Measurements from ENCODE around the gene TGFA. TPM values are rescaled to one million over a fixed set of nuclear protein-coding genes. Genes with fewer than 3 reads are reported as not detected.

Gene TGFA
- 9.1 TPM for total RNA-seq
- long read RNA-seq, full-length matches to known transcripts: 15 of 17 reads
- long read RNA-seq, partial matches to known transcripts: 1 of 17 reads
- long read RNA-seq, other reads (novel, unspliced or antisense): 1 of 17 reads

DNA sequence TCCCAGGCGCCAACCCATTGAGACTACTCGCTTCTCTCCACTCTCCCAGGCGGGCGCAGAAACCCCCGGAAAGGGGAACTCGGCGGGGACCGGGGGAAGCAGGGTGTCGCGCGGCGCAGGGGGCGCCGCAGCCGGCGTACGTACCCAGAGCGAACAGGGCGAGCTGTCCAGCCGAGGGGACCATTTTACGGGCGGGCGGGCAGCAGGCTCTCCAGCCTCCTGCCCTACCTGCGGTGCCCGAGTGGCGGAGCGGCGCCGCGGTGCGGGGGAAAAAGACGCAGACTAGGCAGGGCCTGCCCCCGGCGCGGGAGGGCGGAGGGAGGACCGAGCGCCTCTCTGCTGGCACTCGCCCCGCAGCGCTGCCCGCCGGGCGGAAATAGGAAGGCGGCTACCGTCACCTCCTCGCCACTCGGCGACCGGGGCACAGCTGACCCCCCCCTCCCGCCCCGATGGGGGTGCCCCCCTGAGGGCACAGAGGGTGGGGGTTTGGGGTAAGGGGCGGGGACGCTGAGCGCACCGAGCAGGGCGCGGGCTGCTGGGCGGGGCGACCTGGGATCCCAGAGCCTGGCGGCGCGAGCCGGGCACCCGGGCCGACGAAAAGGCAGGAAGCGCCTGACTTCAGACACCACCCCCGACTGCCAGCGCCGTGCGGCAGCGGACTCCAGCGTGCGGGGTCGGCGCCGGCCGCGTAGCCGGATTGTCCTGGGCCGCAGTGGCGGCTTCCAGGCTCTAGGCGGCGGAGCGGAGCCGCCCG is at the start of gene TGFA:
TGFA (minus strand) TSS at position 243 of the 754 bp plus-strand sequence; CDS start at position 184, 59 bp downstream.
- ATAC-seq (peak; percentile 91), DNase-seq (peak; percentile 95)
- no peaks in the 10 kb centered on the region for H3K9me3 ChIP-seq
- H3K27ac ChIP-seq: peak within 1 kb of the TSS; percentile 84
- peaks cover 10% of the 10 kb centered on the region for H3K27me3 ChIP-seq
- H3K4me3 ChIP-seq: peak within 1 kb of the TSS; percentile 78
- H3K36me3 ChIP-seq: no peaks in the 10 kb centered on the region
- intact Hi-C loops (cut with DNase I): no loop called here
- TF ChIP-seq, protein P1, sequence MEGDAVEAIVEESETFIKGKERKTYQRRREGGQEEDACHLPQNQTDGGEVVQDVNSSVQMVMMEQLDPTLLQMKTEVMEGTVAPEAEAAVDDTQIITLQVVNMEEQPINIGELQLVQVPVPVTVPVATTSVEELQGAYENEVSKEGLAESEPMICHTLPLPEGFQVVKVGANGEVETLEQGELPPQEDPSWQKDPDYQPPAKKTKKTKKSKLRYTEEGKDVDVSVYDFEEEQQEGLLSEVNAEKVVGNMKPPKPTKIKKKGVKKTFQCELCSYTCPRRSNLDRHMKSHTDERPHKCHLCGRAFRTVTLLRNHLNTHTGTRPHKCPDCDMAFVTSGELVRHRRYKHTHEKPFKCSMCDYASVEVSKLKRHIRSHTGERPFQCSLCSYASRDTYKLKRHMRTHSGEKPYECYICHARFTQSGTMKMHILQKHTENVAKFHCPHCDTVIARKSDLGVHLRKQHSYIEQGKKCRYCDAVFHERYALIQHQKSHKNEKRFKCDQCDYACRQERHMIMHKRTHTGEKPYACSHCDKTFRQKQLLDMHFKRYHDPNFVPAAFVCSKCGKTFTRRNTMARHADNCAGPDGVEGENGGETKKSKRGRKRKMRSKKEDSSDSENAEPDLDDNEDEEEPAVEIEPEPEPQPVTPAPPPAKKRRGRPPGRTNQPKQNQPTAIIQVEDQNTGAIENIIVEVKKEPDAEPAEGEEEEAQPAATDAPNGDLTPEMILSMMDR (IDR thresholded peaks at IDR 0.05): peak; percentile 79
- peaks cover 14% of the 10 kb centered on the region for H3K4me1 ChIP-seq

DNA sequence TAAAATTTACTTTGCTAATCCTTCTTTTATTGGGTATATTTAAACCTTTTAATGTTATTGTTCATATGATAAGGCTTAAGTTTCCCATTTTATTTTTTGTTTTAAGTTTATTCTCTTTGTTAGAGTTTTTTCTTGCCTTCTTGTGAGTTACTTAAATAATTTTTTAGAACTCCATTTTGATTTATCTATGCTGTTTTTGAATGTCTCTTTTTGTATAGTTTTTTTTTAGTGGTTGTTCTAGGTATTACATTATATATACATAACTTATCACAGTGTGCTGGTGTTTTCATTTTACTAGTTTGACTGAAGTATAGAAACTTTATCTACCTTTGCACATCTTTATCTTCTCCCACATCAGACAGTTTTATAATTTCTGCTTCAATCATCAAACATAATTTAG is 49.4 kb upstream of the TGFA start:
- TF ChIP-seq, protein P1 (IDR thresholded peaks at IDR 0.05): no peak

DNA sequence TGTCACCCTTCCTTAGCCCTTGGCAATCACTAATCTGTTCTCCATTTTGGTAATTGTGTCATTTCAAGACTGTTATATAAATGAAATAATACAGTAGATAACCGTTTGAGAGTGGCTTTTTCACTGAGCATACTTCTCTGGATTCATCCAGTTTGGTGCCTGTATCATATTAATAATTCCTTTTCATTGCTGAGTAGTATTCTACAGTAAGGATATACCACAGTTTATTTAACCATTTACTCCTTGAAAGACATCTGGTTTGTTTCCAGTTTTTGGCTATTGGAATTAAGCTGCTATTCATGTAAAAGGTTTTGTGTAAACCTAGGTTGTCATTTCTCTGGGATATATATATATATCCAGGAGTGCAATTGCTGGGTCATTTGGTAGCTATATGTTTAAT is 44.6 kb upstream of the TGFA start:
- no peak for DNase-seq
- H3K4me3 ChIP-seq: no peak overlapping the region
- no peaks in the 10 kb centered on the region for H3K27me3 ChIP-seq
- ATAC-seq: no peak
- intact Hi-C loops (cut with DNase I): no loop called here
- TF ChIP-seq, protein P1 (IDR thresholded peaks at IDR 0.05): no peak
- H3K27ac ChIP-seq: no peak overlapping the region
- H3K36me3 ChIP-seq: no peaks in the 10 kb centered on the region
- H3K9me3 ChIP-seq: no peaks in the 10 kb centered on the region
- H3K4me1 ChIP-seq: no peaks in the 10 kb centered on the region

More for the DNA sequence above, 49.4 kb upstream of the TGFA start:
- H3K36me3 ChIP-seq: no peaks in the 10 kb centered on the region
- H3K4me3 ChIP-seq: no peak overlapping the region
- ATAC-seq (no peak), DNase-seq (no peak)
- H3K9me3 ChIP-seq: no peaks in the 10 kb centered on the region
- H3K27me3 ChIP-seq: peaks cover 4% of the 10 kb centered on the region
- no peaks in the 10 kb centered on the region for H3K4me1 ChIP-seq
- intact Hi-C loops (cut with DNase I): no loop called here
- H3K27ac ChIP-seq: no peak overlapping the region

DNA sequence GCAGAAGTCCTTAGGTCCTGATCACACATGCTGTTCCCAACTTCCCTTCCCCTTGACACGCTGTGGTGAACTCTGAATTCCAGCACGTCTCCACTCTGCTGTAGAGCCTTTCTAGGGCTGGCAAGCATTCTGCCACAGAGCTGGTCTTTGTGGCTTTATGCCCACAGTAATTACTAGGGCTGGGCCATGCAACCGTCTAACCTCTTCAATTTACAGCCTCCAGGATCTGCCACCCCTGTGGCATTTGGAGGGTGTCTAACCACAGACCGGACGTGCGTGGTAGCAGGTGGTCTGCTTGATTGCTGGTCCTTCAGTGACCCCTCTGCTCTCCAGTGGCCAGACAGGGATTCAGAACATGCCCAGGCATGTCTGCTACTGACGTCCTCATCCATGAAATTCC is 43.1 kb upstream of the TGFA start:
- Histone ChIP-seq H3K27me3 (no peaks in the 10 kb centered on the region), H3K4me1 (no peaks in the 10 kb centered on the region), H3K4me3 (no peak overlapping the region), H3K27ac (no peak overlapping the region), H3K36me3 (no peaks in the 10 kb centered on the region), H3K9me3 (no peaks in the 10 kb centered on the region)
- peak; percentile 69 for ATAC-seq
- intact Hi-C loops (cut with DNase I): no loop called here
- TF ChIP-seq, protein P1 (IDR thresholded peaks at IDR 0.05): no peak
- no peak for DNase-seq

DNA sequence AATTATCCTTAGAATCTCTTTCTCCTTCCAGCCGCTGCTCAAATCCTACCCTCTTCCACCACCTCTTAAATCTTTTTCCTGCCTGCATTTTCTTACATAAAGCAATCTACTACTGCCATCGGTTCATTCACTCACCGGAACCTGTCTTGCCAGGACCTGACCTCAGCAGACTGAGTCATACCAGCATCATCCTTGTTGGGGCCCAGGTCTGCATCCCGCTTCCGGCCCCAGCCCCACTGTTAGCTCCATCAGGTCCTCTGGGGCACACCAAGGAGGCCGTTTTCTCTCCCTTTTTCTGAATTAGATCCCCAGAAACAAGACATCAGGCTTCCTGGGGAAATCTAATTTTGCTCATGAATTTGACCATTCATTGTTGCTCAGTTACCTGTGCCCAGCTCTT is 42.7 kb upstream of the TGFA start:
- no peaks in the 10 kb centered on the region for H3K4me1 ChIP-seq
- H3K4me3 ChIP-seq: no peak overlapping the region
- H3K9me3 ChIP-seq: no peaks in the 10 kb centered on the region
- intact Hi-C loops (cut with DNase I): no loop called here
- no peaks in the 10 kb centered on the region for H3K36me3 ChIP-seq
- TF ChIP-seq, protein P1 (IDR thresholded peaks at IDR 0.05): no peak
- no peak for ATAC-seq
- no peak for DNase-seq
- no peaks in the 10 kb centered on the region for H3K27me3 ChIP-seq
- no peak overlapping the region for H3K27ac ChIP-seq
